Tibial artery (tissue), 4 donors: Measurements from ENCODE around the gene PLPP3.

Experiments used
- DNase-seq, 2 donors: peaks; one replicate each; pipeline ENCODE4 v3.0.0-alpha.2; 2019
- H3K27ac ChIP-seq, 2 donors: fragments of 200-600 bp; sonication (generic) in 1 of 2; 1 replicate in 1 of 2; 2 replicates in 1 of 2; pipeline ENCODE4 v1.5.1; 2018 to 2019; ENCODE audit warnings: mild to moderate bottlenecking in 1 of 2
- H3K27me3 ChIP-seq, 2 donors: fragments of 200-600 bp; sonication (generic) in 1 of 2; one replicate each; pipeline versions ENCODE4 v1.5.1 to v1.6.0; 2016 to 2019
- H3K36me3 ChIP-seq, 3 donors: fragments of 200-600 bp; sonication (generic) in 2 of 3; one replicate each; pipeline ENCODE4 v1.5.1; 2016 to 2019; ENCODE audit warnings: mild to moderate bottlenecking in 2 of 3
- H3K4me1 ChIP-seq, 4 donors: fragments of 200-600 bp; sonication (generic) in 2 of 4; 1 replicate in 3 of 4; 2 replicates in 1 of 4; pipeline ENCODE4 v1.5.1; 2016 to 2019
- H3K4me3 ChIP-seq, 2 donors: fragments of 200-600 bp; sonication (generic) in 1 of 2; 1 replicate in 1 of 2; 2 replicates in 1 of 2; pipeline ENCODE4 v1.5.1; 2018 to 2019; ENCODE audit warnings: mild to moderate bottlenecking in 2 of 2
- H3K9me3 ChIP-seq, 3 donors: fragments of 200-600 bp; sonication (generic) in 1 of 3; one replicate each; pipeline ENCODE4 v1.5.1; 2016 to 2019
- CTCF ChIP-seq, 2 experiments: fragments of 200-600 bp in 1 of 2; fragments of 450-650 bp in 1 of 2; IDR thresholded peaks; one replicate each; pipeline ENCODE4 v1.5.1; 2017 to 2019; ENCODE audit warnings: antibody characterized with exemption in 2 of 2, mild to moderate bottlenecking in 1 of 2, moderate library complexity in 1 of 2
- intact Hi-C: fragments of 100-400 bp; cut with DNase I; formaldehyde crosslinking; loops from one replicate; pipeline ENCODE4 v1.15.0; 2023; ENCODE audit warnings: low total_unique reads

Gene PLPP3

GRCh38 chr1:56529801-56530200 lies 49.6 kb downstream of the PLPP3 start:
- peaks cover 10 to 31% (median 17%) of the 10 kb centered on the region in 3 donors for H3K36me3 ChIP-seq
- intact Hi-C loops: no loop called here
- H3K4me3 ChIP-seq: no peak overlapping the region
- no peaks in the 10 kb centered on the region for H3K9me3 ChIP-seq
- H3K4me1 ChIP-seq: peaks cover 0 to 53% (median 29%) of the 10 kb centered on the region in 4 donors
- no peak for TF ChIP-seq CTCF (IDR thresholded peaks at IDR 0.05)
- no peaks in the 10 kb centered on the region for H3K27me3 ChIP-seq
- no peak for DNase-seq
- H3K27ac ChIP-seq: no peak overlapping the region

- TF ChIP-seq CTCF (IDR thresholded peaks at IDR 0.05): no peak
- H3K27me3 ChIP-seq: no peaks in the 10 kb centered on the region
- H3K36me3 ChIP-seq: peaks cover 19 to 29% (median 20%) of the 10 kb centered on the region in 3 donors
- peaks cover 0 to 52% (median 29%) of the 10 kb centered on the region in 4 donors for H3K4me1 ChIP-seq
- no peak overlapping the region for H3K4me3 ChIP-seq
- no peaks in the 10 kb centered on the region for H3K9me3 ChIP-seq
- intact Hi-C loops: no loop called here
- peak overlapping the region; percentile 37 to 43 for H3K27ac ChIP-seq
- DNase-seq: no peak
Measured at GRCh38 chr1:56527548-56528302, 51.6 kb downstream of the PLPP3 start.

GRCh38 chr1:56526571-56527174 lies 52.7 kb downstream of the PLPP3 start:
- H3K36me3 ChIP-seq: peaks cover 27 to 29% (median 28%) of the 10 kb centered on the region in 3 donors
- DNase-seq: no peak
- H3K4me3 ChIP-seq: no peak overlapping the region
- intact Hi-C loops: no loop called here
- H3K4me1 ChIP-seq: peaks cover 0 to 57% (median 29%) of the 10 kb centered on the region in 4 donors
- TF ChIP-seq CTCF (IDR thresholded peaks at IDR 0.05): no peak
- no peaks in the 10 kb centered on the region for H3K27me3 ChIP-seq
- H3K9me3 ChIP-seq: no peaks in the 10 kb centered on the region
- peak overlapping the region in 1 of 2 donors; percentile 37 for H3K27ac ChIP-seq

GRCh38 chr1:56525489-56526041 lies 53.8 kb downstream of the PLPP3 start:
- Histone ChIP-seq H3K9me3 (no peaks in the 10 kb centered on the region), H3K4me3 (no peak overlapping the region), H3K27me3 (no peaks in the 10 kb centered on the region), H3K4me1 (peaks cover 0 to 48% (median 30%) of the 10 kb centered on the region in 4 donors), H3K27ac (no peak overlapping the region), H3K36me3 (peaks cover 33 to 36% (median 33%) of the 10 kb centered on the region in 3 donors)
- intact Hi-C loops: no loop called here
- peak in 1 of 2 donors; percentile 41 for DNase-seq
- TF ChIP-seq CTCF (IDR thresholded peaks at IDR 0.05): no peak

- Histone ChIP-seq H3K9me3 (no peaks in the 10 kb centered on the region), H3K4me1 (peaks cover 0 to 35% (median 27%) of the 10 kb centered on the region in 4 donors), H3K27ac (no peak overlapping the region), H3K27me3 (no peaks in the 10 kb centered on the region), H3K4me3 (no peak overlapping the region), H3K36me3 (peaks cover 43 to 49% (median 44%) of the 10 kb centered on the region in 3 donors)
- intact Hi-C loops: no loop called here
- no peak for TF ChIP-seq CTCF (IDR thresholded peaks at IDR 0.05)
- DNase-seq: no peak
Measured at GRCh38 chr1:56524263-56524662, 55.1 kb downstream of the PLPP3 start.
